GM18861 (cell line): ENCODE data around the gene CDHR5.
"Not testable (repeated sequence)": the region's sequence is repeated elsewhere in the genome, so short reads cannot be mapped to it uniquely, and the experiment has no call there.

ENCODE experiments used
- ATAC-seq: cut with Tn5 transposase; IDR thresholded peaks from one replicate; pipeline ENCODE4 v1.9.1; 2021; ENCODE audit not compliant: unreplicated experiment

CDHR5 gene

GRCh38 chr11:624705-625635, at the start of gene CDHR5:
TSS of gene CDHR5 (minus strand) at chr11:624955. CDS start at chr11:624902, 53 bp downstream.
- no peak for ATAC-seq

- no peak for ATAC-seq
Measured at GRCh38 chr11:674406-674805, 49.7 kb upstream of the CDHR5 start.

- ATAC-seq: no peak
Measured at GRCh38 chr11:673866-674265, 49.1 kb upstream of the CDHR5 start.

GRCh38 chr11:665704-666281, 41.0 kb upstream of the CDHR5 start:
- ATAC-seq: no peak

GRCh38 chr11:665062-665703, 40.4 kb upstream of the CDHR5 start:
- no peak for ATAC-seq

- no peak for ATAC-seq
Measured at GRCh38 chr11:662689-663274, 38.0 kb upstream of the CDHR5 start.

- ATAC-seq: no peak
Measured at GRCh38 chr11:660681-661444, 36.1 kb upstream of the CDHR5 start.

GRCh38 chr11:660281-660680, 35.5 kb upstream of the CDHR5 start:
- no peak for ATAC-seq

GRCh38 chr11:659532-660085, 34.9 kb upstream of the CDHR5 start:
- ATAC-seq: no peak

GRCh38 chr11:657691-658126, 33.0 kb upstream of the CDHR5 start:
- no peak for ATAC-seq

GRCh38 chr11:656866-657265, 32.1 kb upstream of the CDHR5 start:
- ATAC-seq: no peak

GRCh38 chr11:656426-656825, 31.7 kb upstream of the CDHR5 start:
- no peak for ATAC-seq

- no peak for ATAC-seq
Measured at GRCh38 chr11:655036-655726, 30.4 kb upstream of the CDHR5 start.

- not testable (repeated sequence) for ATAC-seq
Measured at GRCh38 chr11:654444-654843, 29.7 kb upstream of the CDHR5 start.

GRCh38 chr11:653837-654236, 29.1 kb upstream of the CDHR5 start:
- ATAC-seq: no peak

GRCh38 chr11:653136-653535, 28.4 kb upstream of the CDHR5 start:
- ATAC-seq: not testable (repeated sequence)

- no peak for ATAC-seq
Measured at GRCh38 chr11:650482-650881, 25.7 kb upstream of the CDHR5 start.

GRCh38 chr11:647672-648158, 23.0 kb upstream of the CDHR5 start:
- not testable (repeated sequence) for ATAC-seq

- no peak for ATAC-seq
Measured at GRCh38 chr11:646214-646613, 21.5 kb upstream of the CDHR5 start.

GRCh38 chr11:645536-645935, 20.8 kb upstream of the CDHR5 start:
- no peak for ATAC-seq
